GM10266 (cell line): Measurements from ENCODE around the gene TCEA3.

Source experiments
- DNase-seq: peaks from one replicate; pipeline ENCODE4 v3.0.0; 2012; ENCODE audit errors: extremely low spot score
- TF ChIP-seq, protein P1 (sequence below): IDR thresholded peaks from 2 replicates; pipeline ENCODE4 v1.5.1; 2012; ENCODE audit warnings: mild to moderate bottlenecking, low read depth; ENCODE audit not compliant: control insufficient read depth, insufficient read depth; ENCODE audit errors: missing control alignments

TCEA3 gene

DNA sequence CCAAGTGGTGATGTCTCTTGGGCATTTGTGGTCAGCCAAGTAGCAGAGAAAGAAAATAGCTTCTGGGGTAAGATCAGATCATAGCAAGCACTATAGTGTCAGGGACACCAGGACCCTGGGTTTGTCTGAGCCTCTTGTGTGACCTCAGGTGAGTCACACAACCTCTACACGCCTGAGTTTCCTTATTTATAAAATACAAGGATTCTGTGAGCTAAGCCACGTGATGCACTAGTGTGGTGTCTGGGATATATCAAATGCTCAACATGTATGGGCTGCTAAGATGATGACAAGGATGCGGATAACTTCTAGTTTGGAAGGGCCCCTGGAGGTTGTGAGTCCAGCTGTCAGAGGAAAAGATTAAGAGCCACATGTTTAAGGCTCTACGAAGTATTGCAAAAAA lies 30.4 kb downstream of the TCEA3 start:
- TF ChIP-seq, protein P1, sequence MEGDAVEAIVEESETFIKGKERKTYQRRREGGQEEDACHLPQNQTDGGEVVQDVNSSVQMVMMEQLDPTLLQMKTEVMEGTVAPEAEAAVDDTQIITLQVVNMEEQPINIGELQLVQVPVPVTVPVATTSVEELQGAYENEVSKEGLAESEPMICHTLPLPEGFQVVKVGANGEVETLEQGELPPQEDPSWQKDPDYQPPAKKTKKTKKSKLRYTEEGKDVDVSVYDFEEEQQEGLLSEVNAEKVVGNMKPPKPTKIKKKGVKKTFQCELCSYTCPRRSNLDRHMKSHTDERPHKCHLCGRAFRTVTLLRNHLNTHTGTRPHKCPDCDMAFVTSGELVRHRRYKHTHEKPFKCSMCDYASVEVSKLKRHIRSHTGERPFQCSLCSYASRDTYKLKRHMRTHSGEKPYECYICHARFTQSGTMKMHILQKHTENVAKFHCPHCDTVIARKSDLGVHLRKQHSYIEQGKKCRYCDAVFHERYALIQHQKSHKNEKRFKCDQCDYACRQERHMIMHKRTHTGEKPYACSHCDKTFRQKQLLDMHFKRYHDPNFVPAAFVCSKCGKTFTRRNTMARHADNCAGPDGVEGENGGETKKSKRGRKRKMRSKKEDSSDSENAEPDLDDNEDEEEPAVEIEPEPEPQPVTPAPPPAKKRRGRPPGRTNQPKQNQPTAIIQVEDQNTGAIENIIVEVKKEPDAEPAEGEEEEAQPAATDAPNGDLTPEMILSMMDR, result no peak
- no peak for DNase-seq

DNA sequence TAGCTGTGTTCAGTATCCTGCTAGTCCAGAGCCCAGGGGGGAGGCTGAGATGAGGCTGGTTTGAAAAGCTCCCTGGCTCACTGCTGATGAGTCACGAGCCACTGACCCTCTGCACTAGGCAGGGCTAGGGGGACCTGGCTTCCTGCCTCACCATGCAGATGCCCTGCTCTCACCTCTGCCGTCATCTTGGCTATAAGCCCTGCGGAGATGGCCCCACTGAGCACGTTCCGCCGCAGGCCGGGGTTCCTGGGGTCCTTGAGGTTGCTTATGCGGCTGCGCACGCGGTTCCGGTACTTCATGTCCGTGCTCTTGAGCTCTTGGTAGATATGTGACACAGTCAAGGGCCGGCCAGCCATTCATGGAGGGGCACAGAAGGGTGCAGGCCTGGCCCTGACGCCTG lies 30.8 kb downstream of the TCEA3 start:
- TF ChIP-seq, protein P1, result no peak
- DNase-seq, result no peak

- DNase-seq, result no peak
Measured at GRCh38 chr1:23392125-23392855, 32.3 kb downstream of the TCEA3 start.

GRCh38 chr1:23389837-23390321 lies 34.7 kb downstream of the TCEA3 start:
- TF ChIP-seq, protein P1, result no peak
- no peak for DNase-seq

More at GRCh38 chr1:23392125-23392855, 32.3 kb downstream of the TCEA3 start:
- TF ChIP-seq, protein P1, result no peak

- TF ChIP-seq, protein P1, result no peak
Measured at GRCh38 chr1:23387494-23387893, 37.1 kb downstream of the TCEA3 start.

DNA sequence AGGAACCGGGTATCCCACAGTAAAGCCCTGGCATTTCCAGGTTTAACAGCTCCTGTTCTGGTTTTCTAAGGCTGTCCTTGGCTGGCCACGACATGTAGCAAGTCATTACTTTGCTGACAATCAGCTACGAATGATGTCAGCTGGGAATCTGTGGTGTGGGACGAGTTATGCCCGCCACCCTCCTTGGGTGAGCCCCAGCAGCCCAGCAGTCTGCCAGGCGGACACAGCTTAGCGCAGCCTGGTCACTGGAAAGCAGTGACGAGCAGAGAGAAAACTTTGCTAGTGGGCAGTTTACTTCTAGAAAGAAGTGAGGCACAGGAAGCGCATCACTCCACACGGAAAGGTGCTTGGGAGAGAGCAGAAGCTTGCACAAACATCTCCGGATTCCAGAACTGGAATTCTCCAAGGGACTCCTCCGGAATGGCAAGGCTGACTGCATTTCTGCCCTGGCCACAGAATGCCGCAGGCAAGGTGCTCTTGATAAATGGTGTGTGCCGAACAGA lies 39.4 kb downstream of the TCEA3 start:
- TF ChIP-seq, protein P1, result no peak
- DNase-seq, result no peak

More at GRCh38 chr1:23387494-23387893, 37.1 kb downstream of the TCEA3 start:
- no peak for DNase-seq
